Right renal cortex interstitium (tissue), 3 donors: ENCODE data around the gene APEX2. TPM values are rescaled to one million over a fixed set of nuclear protein-coding genes. Genes with fewer than 3 reads are reported as not detected.
"Not testable (repeated sequence)": the region's sequence is repeated elsewhere in the genome, so short reads cannot be mapped to it uniquely, and the experiment has no call there.

ENCODE experiments used
- DNase-seq, 3 donors: peaks; one replicate each; pipeline ENCODE4 v3.0.0-alpha.2; 2013; ENCODE audit warnings: low read depth in 3 of 3, low spot score in 2 of 3
- polyA plus RNA-seq, 3 donors: library from polyadenylated mRNA; unstranded; fragments of 120-200 nt; gene quantifications; one replicate each; pipeline ENCODE4 v1.2.1, GENCODE V29; 2013; ENCODE audit not compliant: insufficient read length in 3 of 3

Gene APEX2
- polyA plus RNA-seq, 3 donors = 14.7 to 15.1 (median 15.0) TPM

DNA sequence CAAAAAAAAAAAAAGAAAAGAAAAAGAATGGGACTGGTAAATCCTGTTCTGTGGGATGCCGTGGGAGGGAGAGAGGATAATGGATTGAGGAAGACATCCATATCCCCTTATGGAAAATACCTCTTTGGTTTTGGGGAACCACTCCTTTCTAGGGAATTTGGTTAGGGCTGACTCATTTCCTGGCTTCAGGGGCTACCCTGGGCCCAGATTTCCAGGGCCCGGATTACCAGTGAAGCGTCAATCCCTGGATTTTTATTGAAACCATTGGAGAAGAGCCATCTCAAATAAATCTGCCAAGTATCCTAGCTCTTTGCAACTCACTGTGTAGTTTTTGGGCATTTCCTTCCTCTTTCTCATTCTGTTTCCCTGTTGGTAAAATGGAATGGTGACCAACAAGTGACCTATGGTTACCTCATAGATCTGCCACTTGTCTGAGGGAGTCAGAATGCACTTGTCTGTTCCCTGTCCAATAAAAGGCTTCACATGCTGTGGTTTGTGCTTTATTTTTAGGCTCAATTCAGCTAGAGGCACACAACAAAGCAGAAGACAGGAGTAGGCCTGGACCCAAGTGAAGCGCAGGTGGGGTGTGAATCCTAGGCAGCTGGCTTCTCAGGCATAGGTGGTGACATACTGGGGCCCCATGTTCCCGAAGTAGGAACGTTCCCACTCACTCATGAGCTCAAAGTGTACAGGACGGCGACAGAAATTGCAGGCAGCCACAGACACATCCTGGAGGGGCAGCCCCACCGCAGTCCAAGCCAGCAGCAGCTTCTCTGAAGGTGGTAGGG, 8.6 kb downstream of the APEX2 start:
- no peak for DNase-seq

DNA sequence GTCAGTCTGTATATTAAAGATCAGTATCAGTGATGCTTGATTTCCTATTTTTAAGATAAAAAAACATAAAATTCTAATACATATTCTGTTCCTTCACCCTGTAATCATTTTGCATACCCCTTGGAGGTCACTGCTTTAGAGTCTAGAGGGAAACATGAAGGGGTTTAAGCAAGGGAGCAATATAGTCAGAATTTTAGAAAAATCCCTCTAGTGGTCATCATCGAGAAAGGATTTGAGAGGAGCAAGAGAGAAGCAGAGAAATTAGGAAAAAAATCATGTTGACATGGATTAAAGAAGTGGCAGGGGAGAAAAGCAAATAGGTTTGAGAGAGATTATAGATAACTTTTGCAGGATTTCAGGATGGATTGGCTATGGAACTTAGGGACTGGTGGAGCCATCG, 11.1 kb downstream of the APEX2 start:
- DNase-seq = no peak

DNA sequence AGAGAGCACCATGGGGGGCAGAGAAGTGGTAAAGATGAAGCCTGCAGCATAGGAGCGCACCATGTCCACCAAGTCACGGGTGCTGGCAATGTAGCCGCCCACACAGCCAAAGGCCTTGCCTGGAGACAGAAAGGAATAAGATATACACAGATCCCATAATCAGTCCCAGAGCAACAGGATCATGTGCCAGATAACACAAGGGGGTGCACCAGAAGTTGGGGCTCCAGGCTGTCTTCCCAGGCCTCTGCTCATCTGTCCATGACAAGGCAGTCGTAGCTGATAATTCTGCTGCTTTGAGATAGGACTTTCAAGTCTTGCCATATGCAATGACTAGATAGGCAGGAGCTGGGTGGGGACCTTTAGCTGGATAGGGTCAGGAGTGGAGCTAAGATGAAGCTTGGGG, 14.7 kb downstream of the APEX2 start:
- DNase-seq = no peak

DNA sequence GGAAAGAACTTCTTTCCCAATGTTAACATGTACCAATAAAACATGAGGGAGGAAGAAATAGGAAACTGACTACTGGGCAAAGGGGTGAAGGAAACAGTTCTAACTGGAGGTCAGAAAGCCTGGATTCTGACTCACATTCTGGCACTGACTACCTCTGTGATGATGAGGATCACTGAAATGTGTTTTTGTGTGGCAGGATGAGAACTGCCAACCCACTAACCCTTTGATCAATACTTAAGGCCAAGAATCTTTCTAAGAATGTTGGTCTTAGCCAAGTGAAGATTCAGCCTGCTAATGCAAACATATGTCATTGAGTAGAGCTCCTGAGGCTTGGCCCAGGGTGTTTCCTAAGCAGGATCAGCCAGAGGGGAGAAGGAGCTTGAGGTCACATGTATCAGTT, 26.0 kb downstream of the APEX2 start:
- DNase-seq = no peak

DNA sequence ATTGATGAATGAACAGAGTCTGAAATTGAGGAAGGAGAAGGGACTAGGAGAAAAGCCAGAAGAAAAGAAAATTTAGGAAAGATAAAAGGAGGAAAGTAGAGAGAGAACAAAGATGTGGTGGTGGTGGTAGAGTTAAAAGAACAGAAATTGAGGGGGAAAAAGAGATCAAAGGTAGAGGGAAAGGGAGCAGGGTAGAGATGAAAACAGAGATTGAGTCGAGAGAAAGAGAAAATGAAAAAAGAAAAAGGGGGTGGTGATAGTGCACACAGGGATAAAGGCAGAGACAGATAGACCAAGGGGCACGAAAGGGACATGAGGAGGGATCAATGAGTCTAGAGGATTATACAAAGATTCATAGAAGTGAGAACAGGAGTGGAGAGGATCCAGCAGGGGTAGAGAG, 26.7 kb downstream of the APEX2 start:
- no peak for DNase-seq

DNA sequence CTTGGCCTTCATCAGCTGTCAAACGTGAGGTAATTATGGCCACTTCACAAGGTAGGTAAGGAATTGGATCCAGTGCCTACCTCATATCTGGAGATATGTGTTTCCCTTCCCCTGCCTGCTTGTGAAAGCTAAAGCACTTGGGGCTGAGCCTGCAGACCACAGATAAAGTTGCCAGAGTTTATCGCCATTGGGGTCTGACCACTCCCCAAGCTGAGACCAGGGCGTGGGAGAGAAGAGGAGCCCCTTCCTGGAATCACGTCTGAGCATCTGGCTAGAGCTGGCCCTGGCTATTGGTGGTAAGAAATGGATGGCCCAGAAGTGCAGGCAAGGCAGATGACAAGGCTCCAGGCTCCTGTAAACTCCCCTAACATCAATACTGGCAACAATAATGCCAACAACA, 27.9 kb downstream of the APEX2 start:
- DNase-seq = no peak

DNA sequence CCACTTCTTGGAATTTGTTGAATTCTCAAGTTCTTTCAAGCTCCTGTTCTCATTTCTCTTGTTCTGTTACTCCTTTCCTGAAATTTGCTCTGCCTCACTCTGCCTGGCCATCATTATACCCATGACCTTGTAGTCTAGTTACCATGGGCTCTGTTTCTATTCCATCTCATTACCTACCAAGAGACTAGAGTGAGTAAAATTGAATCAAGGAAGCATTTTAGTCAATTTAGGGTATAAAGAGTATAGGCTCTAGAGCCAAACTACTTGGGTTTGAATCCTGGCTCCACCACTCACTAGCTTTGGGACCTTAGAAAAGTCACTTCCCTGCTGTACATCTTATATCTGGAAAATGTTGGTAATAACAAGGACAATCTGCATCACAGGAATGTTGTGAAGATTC, 28.4 kb downstream of the APEX2 start:
- DNase-seq = no peak

DNA sequence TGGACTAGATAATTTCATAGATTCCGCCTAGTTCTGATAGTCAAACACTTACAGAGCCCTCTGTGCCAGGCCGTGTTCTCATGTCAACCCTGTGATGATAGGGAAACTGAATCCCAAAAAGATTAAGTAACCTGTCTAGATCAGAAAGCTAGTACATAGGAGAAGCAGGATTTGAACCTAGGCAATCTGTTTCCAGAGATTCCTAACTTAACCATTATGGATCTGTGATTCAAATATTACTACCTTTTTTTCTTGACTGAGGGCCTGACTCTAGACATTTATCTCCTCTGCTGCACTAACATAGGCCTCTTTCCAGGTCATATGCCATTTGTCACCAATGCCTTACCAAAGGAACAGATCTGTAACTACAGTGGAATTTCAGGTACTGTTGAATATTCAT, 29.1 kb downstream of the APEX2 start:
- DNase-seq = no peak

DNA sequence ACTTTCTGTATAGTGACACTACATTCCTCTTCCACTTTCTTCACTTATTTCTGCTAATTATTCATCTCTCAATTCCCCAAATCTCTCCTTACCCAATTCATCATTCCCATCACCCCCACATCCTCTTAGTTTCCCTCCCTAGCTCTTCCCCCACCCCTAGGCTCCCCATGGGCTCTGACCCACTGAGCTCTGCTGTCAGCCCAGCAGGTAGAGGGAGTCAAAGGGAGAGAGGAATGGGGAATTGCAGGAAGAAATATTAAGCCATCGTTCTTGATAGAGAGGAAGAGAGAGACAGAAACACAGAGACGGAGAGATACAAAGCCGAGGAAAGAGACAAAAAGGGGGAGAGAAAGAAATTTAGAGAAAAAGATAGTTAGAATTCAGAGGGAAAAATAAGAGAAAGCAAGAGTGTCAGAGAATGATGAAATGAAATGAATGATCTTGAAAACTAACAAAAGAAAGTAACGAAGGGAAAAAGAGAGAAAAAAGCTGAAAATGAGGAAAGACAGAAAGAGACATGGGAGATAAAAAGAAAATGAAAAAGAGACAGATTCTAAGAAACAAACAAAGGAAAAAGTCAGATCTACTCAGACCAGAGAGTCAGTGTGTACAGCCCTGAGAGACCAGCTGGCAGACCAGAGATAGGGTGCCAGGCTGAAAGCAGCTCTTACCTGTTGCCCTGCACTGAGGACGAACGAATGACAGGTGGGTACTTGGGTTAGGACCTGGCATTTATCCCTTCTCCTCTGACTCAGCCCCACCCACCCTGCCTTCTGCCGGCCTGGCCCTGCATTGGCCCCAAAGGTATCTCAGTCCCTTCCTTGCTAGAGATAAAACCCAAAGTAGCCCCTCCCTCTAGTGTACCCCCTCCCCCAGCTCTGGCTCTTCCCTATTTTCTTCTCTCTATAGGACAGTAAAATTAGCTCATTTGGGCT, 30.4 kb downstream of the APEX2 start, which contains the start of gene ALAS2:
Gene ALAS2 (minus strand): TSS at position 707 of the 935 bp plus-strand sequence. CDS start 4,977 bp downstream, outside the sequence.
- DNase-seq = no peak

DNA sequence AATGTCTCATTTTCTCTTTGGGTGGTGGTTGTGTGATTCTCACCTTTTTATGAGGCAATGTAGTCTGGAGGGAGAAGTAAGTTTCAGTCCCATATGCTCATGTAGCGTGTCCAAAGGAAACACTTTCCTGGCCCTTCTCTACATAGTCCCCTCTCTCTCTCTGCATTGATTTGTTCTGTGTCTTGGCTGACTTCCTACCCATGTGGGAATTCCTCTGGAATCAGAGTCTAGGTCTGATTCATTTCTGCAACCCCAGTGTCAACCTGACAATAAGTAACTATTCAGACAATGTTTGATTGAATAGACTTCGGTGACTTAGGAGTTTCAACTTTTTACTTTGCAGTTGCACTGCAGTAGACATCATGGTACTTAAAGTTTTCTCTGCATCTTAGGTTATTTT, 33.3 kb downstream of the APEX2 start:
- no peak for DNase-seq

DNA sequence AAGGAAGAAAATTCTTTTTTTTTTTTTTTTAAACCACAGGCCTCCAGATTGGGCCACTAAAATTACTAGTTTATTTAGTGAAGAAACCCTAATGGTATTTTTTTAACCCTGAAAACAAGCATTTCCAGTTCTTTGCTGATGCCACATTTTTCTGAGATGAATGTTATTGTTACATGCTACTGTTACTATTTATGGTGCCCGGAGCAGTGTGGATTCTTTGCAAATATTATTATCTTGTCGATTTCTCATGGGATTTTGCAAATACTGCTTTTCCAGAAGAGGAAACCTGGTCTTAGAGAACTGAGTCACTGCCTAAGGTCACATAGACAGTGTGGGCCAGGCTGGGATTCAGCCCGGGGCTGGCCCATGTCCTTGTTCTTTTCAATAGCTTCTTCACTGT, 39.3 kb downstream of the APEX2 start:
- no peak for DNase-seq

DNA sequence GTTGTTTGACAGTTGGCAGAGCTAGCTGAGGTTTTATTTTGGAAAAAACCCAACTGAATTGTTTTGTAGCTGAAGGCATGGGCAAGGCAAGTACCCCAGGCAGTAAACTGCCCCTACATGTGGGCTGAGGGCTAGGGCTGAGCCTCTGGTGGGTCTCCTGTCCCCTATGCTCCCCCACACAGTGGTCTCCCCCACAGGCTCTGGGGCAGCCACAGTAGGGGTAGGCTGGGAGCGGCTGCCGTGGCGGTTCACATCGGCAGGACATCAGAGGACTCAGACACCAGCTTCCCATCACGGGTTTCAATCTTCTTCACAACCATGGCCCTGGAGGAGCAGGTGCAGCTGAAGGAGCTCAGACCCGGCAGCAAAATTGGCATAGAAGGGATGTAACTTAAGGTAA, 41.4 kb downstream of the APEX2 start:
- DNase-seq = no peak

DNA sequence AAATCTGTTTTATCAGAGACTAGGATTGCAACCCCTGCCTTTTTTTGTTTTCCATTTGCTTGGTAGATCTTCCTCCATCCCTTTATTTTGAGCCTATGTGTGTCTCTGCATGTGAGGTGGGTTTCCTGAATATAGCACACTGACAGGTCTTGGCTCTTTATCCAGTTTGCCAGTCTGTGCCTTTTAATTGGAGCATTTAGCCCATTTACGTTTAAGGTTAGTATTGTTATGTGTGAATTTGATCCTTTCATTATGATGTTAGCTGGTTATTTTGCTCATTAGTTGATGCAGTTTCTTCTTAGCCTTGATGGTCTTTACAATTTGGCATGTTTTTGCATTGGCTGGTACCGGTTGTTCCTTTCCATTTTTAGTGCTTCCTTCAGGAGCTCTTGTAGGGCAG, 50.4 kb downstream of the APEX2 start:
- not testable (repeated sequence) for DNase-seq

DNA sequence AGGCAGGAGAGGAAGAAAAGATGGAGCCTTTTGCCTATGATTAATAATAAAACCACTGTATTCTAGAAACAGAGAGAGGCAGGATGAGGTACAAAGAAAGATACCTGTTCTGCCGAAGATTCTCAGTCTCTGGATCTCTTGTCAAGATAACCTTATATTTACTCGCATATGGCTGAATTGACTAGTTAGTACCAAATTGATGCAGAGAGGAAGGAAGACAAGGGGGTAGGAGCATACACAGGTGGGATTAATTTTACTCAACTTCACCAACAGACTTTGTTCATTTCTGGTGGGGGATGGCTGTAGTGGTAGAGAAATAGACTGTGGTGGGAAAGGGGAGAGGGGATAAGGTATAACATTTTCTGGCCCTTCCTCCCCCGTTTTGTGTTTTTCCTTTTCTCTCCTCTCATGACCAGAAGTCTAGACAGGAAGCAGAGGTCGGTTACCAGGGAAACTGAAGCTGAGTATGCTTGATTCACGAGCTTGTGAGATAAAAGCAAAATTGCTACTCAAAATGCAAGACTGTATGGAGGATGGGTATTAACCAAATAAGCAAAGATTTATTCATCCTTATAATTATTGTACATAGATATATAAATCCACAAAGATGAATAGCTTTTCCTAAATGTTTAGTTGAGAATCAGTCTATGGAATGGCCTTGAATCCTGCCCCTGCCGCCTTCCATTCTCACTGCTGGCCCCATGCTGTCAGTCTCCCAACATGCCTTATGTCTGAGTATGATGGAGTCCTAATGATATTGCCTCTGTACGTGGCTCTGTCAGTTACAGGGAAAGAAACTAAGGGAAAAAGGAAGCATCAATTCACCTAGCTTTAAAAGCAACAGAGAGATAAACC, 56.9 kb downstream of the APEX2 start:
- peak in 1 of 3 donors; percentile 2 for DNase-seq

DNA sequence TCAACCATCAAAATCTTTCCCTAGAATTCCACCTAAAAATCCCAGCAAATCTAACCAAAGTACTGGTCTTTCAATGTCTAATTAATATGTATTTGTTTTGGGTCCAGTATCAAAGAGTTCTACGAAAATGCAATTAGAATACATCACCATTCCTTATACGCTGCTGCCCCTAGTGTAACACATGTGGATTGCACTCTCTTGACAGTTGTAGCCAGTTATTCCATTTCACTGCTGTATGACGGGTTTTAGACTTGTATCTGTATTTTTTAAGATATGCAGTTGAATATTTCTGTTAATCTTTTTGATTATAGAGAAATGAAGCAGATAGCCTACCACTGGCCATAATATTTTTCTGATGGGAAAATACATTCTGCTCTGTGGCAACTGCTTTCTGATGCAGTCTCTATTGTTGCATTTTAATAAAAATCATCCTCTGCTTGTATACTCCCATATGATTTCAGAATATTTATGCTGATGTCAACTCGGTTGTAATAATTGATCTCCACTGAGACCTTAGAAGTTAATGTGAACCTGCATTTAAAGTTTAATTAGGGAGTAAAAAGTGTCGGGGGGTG, 57.6 kb downstream of the APEX2 start:
- peak in 1 of 3 donors; percentile 18 for DNase-seq

Other genes with a start within 250 kb of the APEX2 start
- under 1 TPM; 0.03 to 0.18 (median 0.03) TPM for gene ITIH6, start 202.1 kb upstream of the APEX2 start, polyA plus RNA-seq
- gene MAGED2, start 192.6 kb upstream of the APEX2 start, polyA plus RNA-seq = 100 to 1,000 TPM; 664 to 804 (median 735) TPM
- 100 to 1,000 TPM in 2 of 3 donors, 10 to 100 TPM in 1; 87.2 to 116 (median 103) TPM for gene TRO, start 79.5 kb upstream of the APEX2 start, polyA plus RNA-seq
- under 1 TPM; 0.38 to 0.54 (median 0.43) TPM for gene PFKFB1, start 6.2 kb upstream of the APEX2 start, polyA plus RNA-seq
- gene ALAS2, start 30.6 kb downstream of the APEX2 start, polyA plus RNA-seq = 10 to 100 TPM; 13.6 to 23.3 (median 17.4) TPM
- not detected for gene PAGE2B, start 74.7 kb downstream of the APEX2 start, polyA plus RNA-seq
- gene PAGE2, start 88.7 kb downstream of the APEX2 start, polyA plus RNA-seq = not detected
- gene PAGE5, start 220.0 kb downstream of the APEX2 start, polyA plus RNA-seq = not detected